HG02884 (cell line): Measurements from ENCODE around the gene TVP23A.
"Not testable (repeated sequence)": the region's sequence is repeated elsewhere in the genome, so short reads cannot be mapped to it uniquely, and the experiment has no call there.

Source experiments
- ATAC-seq: cut with Tn5 transposase; IDR thresholded peaks from one replicate; pipeline ENCODE4 v1.9.1; 2021; ENCODE audit warnings: mild to moderate bottlenecking, moderate library complexity; ENCODE audit not compliant: unreplicated experiment

Gene TVP23A

DNA sequence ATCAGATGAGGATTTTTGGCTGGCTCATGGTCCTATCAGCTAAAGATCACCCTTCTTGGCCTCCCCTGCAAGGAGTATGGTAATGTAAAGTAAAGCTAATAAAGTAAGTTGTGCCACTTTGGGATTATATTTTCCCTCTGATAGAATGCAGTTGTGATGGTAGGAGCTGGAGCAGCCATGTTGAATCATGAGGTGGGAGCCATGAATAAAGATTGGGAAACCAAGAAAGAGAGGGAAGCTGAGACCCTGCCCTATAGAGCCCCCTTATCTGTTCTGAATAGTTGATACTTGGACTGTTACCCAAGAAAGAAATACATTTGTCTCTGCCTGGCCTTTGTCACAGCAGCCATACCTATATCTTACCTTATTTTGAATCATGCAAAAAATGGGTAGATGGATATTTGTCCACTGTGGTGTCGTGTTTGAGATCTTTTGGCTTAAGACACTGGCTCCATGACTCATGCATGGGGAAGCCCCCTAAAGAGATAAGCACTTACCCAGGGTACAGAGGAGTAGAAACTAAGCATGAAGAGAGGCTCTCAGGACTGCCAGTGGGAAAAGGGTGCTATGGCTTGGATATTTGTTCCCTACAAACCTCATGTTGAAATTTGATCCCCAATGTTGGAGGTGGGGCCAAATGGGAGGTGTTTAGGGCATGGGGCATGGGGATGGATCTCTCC lies 17.7 kb upstream of the TVP23A start:
- ATAC-seq = no peak

- no peak for ATAC-seq
Observed at GRCh38 chr16:10835281-10835931, 16.8 kb upstream of the TVP23A start.

- no peak for ATAC-seq
Observed at GRCh38 chr16:10834766-10835165, 16.2 kb upstream of the TVP23A start.

- ATAC-seq = no peak
Observed at GRCh38 chr16:10834130-10834529, 15.5 kb upstream of the TVP23A start.

- no peak for ATAC-seq
Observed at GRCh38 chr16:10833271-10833670, 14.7 kb upstream of the TVP23A start.

DNA sequence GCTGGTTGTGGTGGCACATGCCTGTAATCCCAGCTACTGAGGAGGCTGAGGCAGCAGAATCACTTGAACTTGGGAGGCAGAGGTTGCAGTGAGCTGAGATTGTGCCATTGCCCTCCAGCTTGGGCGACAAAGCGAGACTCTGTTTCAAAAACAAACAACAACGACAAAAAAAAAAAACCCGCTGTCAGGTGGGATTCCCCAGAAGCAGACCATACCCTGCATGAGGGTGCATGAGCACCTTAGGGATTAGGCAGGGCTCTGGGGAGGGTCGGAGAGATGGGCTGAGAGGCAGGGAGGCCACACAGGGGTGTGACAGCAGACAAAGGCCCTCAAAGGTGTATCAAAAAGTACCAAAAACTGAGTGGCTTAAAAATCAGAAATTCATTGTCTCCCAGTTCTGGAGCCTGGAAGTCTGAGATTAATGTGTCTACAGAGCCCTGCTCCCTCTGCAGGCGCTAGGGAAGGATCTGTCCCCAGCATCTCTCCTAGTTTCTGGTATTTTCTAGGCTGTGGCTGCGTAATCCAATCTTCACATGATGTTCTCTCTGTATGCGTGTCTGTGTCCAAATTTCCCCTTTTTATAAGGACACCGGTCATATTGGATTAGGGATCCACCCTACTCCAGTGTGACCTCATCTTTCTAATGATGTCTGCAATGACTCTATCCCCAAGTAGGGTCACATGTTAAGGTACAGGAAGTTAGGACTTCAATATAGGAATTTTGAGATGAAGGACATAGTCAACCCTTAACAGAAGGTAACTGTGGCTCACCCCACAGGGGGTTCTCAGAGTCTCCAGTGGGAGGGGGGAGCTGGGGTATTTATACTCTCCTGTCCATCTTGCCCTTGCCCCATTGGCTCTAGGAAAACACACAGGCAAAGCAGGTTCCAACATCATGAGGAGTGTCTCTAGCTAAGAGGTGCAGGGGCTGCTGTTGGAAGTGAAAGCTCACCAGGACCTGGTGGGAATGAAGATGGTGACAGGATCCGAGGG lies 13.6 kb upstream of the TVP23A start:
- ATAC-seq = no peak

- ATAC-seq = not testable (repeated sequence)
Observed at GRCh38 chr16:10830240-10830639, 11.6 kb upstream of the TVP23A start.

DNA sequence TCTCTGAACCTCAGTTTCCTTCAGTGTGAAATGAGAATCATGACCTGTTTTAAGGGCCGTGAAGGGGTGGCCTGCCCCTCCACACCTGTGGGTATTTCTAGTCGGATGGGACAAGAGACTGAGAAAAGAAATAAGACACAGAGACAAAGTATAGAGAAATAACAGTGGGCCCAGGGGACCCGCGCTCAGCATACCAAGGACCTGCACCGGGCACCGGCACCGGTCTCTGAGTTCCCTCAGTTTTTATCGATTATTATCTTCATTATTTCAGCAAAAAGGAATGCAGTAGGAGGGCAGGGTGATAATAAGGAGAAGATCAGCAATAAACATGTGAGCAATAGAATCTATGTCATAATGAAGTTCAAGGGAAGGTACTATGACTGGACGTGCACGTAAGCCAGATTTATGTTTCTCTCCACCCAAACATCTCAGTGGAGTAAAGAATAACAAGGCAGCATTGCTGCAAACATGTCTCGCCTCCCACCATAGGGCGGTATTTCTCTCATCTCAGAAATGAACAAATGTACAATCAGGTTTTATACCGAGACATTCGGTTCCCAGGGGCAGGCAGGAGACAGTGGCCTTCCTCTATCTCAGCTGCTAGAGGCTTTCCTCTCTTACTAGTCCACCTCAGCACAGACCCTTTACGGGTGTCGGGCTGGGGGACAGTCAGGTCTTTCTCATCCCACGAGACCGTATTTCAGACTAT lies 10.9 kb upstream of the TVP23A start:
- ATAC-seq = not testable (repeated sequence)

DNA sequence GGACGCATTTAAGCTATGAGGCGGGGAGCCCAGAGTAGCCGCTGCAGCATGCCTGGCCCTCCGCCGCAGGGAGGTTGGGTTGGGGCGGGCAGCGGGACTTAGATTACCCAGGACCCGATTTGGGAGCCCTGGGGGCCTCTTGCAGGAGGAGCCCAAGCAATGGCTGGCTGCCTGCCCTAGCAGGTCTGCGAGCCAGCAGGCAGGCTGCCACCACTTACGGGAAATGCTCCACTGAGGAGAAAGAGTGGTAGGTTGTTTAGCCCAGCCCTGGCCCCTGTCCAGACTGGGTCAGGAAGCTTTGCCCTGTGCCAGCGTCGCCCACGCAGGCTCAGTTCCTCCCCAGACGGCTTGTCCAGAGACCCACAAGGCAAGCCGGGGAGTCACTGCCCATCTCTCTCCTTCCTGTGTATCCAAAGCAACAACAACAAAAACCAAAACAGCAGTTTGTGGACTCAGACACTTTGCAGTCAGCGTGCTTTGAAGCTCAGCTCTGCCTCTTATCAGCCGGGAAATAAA lies 10.3 kb upstream of the TVP23A start:
- no peak for ATAC-seq

DNA sequence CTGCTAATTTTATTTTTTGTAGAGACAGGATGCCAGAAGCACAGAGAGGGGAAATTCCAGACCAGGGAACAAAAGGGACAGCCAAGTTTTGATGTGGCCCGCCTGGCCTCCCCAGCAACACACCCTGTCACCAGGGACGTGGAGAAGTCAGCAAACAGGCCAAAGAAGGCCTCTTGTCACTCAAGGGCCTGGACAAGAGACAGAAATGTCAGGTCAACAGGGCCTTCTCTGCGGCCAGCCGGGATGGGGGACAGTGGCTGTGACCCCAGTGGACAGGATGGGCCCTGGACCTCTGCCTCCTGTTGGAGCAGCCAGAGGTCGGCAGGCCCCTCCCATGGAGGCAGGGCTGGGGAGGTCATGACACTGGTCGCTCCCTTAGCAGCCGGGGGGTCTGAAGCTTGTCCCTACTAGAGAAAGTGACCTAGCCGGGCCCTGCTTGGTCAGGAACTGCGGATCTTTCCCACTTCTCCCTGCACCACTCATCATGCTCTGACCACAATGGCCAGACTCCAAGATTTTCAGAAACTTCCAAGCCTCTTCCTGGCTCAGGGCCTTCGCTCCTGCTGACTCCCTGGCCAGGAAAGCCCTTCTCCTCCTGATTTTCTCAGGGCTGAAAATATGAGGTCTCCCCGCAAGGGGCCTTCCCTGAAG lies 9.2 kb upstream of the TVP23A start:
- no peak for ATAC-seq

GRCh38 chr16:10824111-10824893 lies 5.7 kb upstream of the TVP23A start:
- no peak for ATAC-seq

DNA sequence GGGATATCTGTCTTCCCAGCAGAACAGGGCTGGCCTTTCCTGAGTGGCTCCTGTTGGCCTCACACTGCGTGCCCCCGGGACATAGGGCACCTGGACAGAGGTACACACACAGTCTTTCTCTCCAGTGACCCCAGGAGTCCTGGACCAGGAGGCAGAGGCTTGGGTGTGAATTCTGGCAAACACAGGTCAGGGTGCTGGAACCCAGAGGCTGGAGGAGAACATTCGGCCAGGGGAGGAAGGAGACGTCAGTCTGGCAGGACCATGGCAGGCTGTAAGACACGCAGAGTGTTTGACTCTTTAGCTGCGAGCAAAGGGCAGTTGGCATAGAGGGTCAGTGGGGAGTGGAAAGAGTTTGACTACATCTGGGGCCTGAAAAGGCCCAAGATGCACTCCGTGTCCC lies 4.1 kb upstream of the TVP23A start:
- ATAC-seq = no peak

DNA sequence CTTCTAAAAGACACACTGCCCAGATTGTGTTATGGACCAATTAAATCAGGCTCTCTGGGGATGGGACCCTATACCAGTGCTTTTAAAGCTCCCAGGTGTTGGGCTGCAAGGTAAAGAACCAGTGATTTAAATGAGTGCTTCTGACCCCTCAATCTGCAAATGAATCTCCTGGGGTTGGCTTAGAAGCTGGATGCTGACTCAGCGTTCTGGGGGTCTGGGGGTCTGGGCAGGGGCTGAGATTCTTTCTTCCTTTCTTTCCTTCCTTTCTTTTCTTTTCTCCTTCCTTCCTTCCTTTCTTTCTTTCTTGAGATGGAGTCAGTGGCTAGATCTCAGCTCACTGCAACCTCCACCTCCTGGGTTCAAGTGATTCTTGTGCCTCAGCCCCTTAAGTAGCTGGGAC lies 2.0 kb upstream of the TVP23A start:
- ATAC-seq = no peak

GRCh38 chr16:10817514-10817913 lies 1.1 kb downstream of the TVP23A start:
- ATAC-seq = no peak

DNA sequence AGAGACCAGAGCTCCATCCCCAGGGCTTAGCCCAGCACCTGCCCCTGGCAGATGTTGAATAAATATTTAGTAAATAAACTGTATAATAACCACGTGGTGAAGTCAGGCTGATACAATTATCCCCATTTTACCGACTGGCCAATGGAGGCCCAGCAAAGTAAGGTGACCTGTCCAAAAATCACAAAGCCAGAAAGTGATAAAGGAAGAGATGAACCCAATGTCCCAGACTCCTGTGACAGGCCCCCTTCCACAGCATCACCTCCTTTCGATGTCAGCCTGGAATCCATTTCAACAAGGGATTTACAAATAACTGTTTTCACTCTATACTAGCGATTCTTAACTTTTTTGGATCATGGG lies 5.5 kb downstream of the TVP23A start:
- ATAC-seq = no peak

- ATAC-seq = peak; percentile 80
Observed at GRCh38 chr16:10812312-10813098, 6.1 kb downstream of the TVP23A start.

DNA sequence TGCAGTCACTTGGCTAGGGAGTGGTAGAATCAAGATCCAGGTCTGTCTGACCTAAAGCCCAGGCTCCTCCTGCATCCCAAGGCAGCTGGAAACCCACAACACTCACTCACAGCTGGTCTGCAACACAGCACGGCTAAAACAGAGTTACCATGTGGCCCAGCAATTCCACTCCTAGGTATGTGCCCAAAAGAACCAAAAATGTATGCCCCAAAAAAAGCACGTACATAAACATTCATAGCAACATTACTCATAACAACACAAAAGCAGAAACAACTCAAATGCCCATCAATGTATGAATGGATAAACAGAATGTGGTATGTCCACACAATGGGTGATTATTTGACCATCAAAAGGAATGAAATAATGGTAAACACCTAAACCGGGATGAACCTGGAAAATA lies 8.9 kb downstream of the TVP23A start:
- no peak for ATAC-seq

- ATAC-seq = no peak
Observed at GRCh38 chr16:10808850-10809249, 9.7 kb downstream of the TVP23A start.

GRCh38 chr16:10808218-10808617 lies 10.4 kb downstream of the TVP23A start:
- ATAC-seq = no peak
